Upper lobe of left lung (tissue), 4 donors: ENCODE measurements around the gene DVL3.

Experiments used
- CTCF ChIP-seq, 6 experiments: fragments of 450-650 bp in 4 of 6; fragments of 200-600 bp in 2 of 6; sonication (generic) in 2 of 6; IDR thresholded peaks; one replicate each; pipeline ENCODE4 v1.5.1; 2016 to 2019; ENCODE audit warnings: antibody characterized with exemption in 6 of 6
- EP300 ChIP-seq, 4 donors: sonication (generic); formaldehyde crosslinking; IDR thresholded peaks; one replicate each; pipeline ENCODE4 v1.5.1; 2017; ENCODE audit warnings: antibody characterized with exemption in 4 of 4, control low read depth in 2 of 4
- POLR2A ChIP-seq, 4 donors: fragments of 450-650 bp; IDR thresholded peaks; one replicate each; pipeline ENCODE4 v1.5.1; 2016 to 2017; ENCODE audit warnings: antibody characterized with exemption in 4 of 4, mild to moderate bottlenecking in 2 of 4
- POLR2AphosphoS5 ChIP-seq, 2 donors: sonication (generic); formaldehyde crosslinking; IDR thresholded peaks; one replicate each; pipeline ENCODE4 v1.5.1; 2017; ENCODE audit warnings: antibody characterized with exemption in 2 of 2

- TF ChIP-seq EP300 (IDR thresholded peaks at IDR 0.05) (no peak), CTCF (IDR thresholded peaks at IDR 0.05) (no peak), POLR2A (IDR thresholded peaks at IDR 0.05) (no peak), POLR2AphosphoS5 (IDR thresholded peaks at IDR 0.05) (no peak)
These were observed 16.4 kb downstream of the DVL3 start for GRCh38 chr3:184171562-184171961.
